ENCODE results near the gene CGB7.
"Not testable (repeated sequence)": the region's sequence is repeated elsewhere in the genome, so short reads cannot be mapped to it uniquely, and the experiment has no call there.

CGB7 gene

DNA sequence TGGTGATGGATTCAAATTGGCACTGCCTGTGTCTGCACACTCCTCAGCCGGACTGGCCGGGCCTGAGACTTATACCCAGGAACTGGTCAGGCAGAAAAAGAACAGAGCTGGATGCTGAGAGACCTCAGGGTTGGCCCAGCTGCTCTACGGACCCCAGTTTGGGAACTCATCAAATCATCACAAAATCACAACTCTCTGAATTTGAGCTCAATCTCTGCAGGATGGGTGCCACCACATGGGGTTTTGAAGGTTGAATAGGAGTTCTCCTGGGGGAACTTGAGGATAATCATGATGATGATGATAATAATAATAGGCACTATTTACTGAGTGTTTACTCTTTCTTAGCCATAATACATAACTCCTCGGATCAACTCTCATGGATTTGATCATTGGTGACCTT, 14.9 kb downstream of the CGB7 start:
- in situ Hi-C loops (cut with HindIII; ENCODE audit: low sequenced_read_pairs) = not testable (repeated sequence)

DNA sequence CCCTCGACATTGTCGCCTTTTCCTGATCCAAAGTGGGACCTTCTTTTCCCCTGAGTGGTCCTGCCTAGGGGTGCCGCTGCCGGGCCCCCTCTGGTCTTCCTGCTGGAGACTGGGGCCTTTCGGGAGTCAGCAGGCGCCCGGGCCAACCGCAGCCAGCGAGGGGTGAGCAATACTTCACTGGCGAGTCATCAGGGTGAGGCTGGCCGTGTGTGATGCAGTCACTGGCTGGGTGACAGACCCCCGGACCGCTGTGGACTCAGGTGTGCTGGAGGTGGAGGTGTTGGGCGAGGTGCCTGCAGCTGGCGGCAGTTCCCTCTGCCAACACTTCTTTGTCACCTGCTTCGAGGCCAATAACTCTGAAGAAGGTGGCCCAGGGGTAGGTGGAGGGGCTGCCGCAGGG, 15.4 kb downstream of the CGB7 start:
- in situ Hi-C loops (cut with HindIII; ENCODE audit: low sequenced_read_pairs) = no loop called here

DNA sequence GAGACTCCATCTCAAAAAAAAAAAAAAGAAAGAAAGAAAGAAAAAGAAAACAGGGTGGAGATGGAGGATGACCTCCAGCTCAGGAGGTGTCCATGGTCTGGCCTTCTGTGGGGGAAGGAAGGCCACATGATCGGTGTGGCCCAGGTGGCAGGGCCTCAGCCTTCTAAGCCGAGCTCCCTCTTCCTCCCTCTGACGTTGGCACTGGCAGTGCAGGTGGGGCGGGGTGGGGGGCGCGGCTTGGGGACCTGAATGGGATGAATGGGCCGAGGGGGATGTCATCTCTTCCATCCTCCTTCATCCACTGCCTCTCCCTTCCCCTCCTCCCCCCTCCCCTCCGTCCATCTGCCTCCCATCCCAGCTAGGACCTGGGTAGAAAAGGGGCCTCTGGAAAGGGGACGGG, 17.8 kb downstream of the CGB7 start:
- in situ Hi-C loops (cut with HindIII; ENCODE audit: low sequenced_read_pairs) = not testable (repeated sequence)

DNA sequence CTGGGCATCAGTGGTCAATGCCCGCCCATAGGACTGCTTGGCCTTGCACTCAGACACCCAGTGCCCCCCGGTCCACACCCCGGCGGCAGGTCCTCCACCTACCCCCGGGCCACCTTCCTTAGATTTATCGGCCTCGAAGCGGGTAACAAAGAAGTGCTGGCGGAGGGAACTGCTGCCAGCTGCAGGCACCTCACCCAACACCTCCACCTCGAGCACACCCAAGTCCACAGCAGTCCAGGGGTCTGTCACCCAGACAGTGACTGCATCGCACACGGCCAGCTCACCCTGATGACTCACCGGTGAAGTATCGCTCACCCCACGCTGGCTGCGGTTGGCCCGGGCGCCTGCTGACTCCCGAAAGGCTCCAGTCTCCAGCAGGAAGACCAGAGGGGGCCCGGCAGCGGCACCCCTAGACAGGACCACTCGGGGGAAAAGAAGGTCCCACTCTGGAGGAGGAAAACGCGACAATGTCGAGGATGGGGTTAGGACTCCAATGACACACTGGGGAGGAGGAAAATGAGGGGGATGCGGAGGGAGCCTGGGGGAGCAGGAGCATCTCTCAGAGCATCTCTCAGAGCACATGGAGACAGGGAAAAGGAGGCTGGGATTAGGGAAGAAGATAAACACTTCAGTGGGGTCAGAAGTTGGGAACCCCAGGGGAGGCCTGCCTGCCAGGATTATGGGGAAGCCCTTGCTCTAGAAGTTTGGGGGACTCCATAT, 18.8 kb downstream of the CGB7 start:
- in situ Hi-C loops (cut with HindIII; ENCODE audit: low sequenced_read_pairs) = not testable (repeated sequence)

DNA sequence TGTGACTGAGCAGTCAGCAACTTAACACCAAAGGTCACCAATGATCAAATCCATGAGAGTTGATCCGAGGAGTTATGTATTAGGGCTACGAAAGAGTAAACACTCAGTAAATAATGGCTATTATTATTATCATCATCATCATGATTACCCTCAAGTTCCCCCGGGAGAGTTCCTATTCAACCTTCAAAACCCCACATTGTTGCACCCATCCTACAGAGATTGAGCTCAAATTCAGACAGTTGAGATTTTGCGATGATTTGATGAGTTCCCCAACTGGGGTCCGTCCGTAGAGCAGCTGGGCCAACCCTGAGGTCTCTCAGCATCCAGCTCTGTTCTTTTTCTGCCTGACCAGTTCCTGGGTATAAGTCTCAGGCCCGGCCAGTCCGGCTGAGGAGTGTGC, 19.4 kb downstream of the CGB7 start:
- in situ Hi-C loops (cut with HindIII; ENCODE audit: low sequenced_read_pairs) = not testable (repeated sequence)

DNA sequence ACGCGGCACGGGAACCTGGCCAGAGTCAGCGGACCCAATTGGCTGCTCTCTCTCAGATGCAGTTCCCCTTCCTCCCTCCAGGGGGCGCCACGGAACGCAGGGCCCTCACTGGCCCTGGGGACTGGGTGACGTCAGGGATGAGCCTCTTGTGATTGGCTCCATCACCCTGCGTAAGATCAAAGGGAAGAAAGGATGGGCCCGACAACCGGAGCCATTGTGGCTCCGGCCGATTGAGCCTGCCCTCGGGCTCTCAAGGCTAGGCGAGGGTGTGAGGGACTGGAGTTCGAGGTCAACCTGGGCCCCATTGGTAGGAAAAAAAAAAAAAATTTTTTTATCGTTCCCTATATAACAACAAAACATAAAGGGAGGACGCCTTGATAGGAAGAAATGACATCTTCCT, 20.7 kb downstream of the CGB7 start, which contains the start of gene CGB1:
Gene CGB1 (minus strand): TSS at position 81 of the 400 bp plus-strand sequence. CDS start 184 bp downstream, outside the sequence.
- in situ Hi-C loops (cut with HindIII; ENCODE audit: low sequenced_read_pairs) = not testable (repeated sequence)

DNA sequence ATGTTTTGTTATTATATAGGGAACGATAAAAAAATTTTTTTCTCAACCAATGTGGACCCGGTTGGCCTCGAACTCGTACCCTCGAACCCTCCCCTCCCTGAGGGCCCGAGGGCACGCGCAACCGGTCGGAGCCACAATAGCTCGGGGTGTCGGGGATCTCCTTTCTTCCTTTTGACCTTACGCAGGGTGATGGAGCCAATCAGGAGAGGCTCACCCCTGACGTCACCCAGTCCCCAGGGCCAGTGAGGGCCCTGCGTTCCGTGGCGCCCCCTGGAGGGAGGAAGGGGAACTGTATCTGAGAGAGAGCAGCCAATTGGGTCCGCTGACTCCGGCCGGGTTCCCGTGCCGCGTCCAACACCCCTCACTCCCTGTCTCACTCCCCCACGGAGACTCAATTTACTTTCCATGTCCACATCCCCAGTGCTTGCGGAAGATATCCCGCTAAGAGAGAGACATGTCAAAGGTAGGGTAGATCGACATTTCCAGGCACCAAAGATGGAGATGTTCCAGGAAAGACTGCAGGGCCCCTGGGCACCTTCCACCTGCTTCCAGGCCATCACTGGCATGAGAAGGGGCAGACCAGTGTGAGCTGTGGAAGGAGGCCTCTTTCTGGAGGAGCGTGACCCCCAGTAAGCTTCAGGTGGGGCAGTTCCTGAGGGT, 25.8 kb downstream of the CGB7 start, which contains the start of gene CGB2:
Gene CGB2 (plus strand): TSS at position 249 of the 660 bp plus-strand sequence. CDS start 206 bp downstream, at position 455.
- in situ Hi-C loops (cut with HindIII; ENCODE audit: low sequenced_read_pairs) = not testable (repeated sequence)

DNA sequence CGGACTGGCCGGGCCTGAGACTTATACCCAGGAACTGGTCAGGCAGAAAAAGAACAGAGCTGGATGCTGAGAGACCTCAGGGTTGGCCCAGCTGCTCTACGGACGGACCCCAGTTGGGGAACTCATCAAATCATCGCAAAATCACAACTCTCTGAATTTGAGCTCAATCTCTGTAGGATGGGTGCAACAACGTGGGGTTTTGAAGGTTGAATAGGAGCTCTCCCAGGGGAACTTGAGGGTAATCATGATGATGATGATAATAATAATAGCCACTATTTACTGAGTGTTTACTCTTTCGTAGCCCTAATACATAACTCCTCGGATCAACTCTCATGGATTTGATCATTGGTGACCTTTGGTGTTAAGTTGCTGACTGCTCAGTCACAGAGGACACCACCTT, 27.2 kb downstream of the CGB7 start:
- in situ Hi-C loops (cut with HindIII; ENCODE audit: low sequenced_read_pairs) = not testable (repeated sequence)

DNA sequence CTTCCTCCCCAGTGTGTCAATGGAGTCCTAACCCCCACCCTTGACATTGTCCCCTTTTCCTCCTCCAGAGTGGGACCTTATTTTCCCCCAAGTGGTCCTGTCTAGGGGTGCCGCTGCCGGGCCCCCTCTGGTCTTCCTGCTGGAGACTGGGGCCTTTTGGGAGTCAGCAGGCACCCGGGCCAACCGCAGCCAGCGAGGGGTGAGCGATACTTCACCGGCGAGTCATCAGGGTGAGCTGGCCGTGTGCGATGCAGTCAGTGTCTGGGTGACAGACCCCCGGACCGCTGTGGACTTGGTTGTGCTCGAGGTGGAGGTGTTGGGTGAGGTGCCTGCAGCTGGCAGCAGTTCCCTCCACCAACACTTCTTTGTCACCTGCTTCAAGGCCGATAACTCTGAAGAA, 27.8 kb downstream of the CGB7 start:
- in situ Hi-C loops (cut with HindIII; ENCODE audit: low sequenced_read_pairs) = not testable (repeated sequence)

DNA sequence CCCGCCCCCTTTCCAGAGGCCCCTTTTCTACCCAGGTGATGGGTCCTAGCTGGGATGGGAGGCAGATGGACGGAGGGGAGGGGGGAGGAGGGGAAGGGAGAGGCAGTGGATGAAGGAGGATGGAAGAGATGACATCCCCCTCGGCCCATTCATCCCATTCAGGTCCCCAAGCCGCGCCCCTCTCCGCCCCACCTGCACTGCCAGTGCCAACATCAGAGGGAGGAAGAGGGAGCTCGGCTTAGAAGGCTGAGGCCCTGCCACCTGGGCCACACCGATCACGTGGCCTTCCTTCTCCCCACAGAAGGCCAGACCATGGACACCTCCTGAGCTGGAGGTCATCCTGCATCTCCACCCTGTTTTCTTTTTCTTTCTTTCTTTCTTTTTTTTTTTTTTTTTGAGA, 28.9 kb downstream of the CGB7 start:
- in situ Hi-C loops (cut with HindIII; ENCODE audit: low sequenced_read_pairs) = not testable (repeated sequence)

DNA sequence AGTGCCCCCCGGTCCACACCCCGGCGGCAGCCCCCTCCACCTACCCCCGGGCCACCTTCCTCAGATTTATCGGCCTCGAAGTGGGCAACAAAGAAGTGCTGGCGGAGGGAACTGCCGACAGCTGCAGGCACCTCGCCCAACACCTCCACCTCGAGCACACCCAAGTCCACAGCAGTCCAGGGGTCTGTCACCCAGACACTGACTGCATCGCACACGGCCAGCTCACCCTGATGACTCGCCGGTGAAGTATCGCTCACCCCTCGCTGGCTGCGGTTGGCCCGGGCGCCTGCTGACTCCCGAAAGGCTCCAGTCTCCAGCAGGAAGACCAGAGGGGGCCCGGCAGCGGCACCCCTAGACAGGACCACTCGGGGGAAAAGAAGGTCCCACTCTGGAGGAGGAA, 31.9 kb downstream of the CGB7 start:
- in situ Hi-C loops (cut with HindIII; ENCODE audit: low sequenced_read_pairs) = not testable (repeated sequence)

DNA sequence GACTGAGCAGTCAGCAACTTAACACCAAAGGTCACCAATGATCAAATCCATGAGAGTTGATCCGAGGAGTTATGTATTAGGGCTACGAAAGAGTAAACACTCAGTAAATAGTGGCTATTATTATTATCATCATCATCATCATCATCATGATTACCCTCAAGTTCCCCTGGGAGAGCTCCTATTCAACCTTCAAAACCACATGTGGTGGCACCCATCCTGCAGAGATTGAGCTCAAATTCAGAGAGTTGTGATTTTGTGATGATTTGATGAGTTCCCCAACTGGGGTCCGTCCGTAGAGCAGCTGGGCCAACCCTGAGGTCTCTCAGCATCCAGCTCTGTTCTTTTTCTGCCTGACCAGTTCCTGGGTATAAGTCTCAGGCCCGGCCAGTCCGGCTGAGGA, 32.5 kb downstream of the CGB7 start:
- in situ Hi-C loops (cut with HindIII; ENCODE audit: low sequenced_read_pairs) = not testable (repeated sequence)

DNA sequence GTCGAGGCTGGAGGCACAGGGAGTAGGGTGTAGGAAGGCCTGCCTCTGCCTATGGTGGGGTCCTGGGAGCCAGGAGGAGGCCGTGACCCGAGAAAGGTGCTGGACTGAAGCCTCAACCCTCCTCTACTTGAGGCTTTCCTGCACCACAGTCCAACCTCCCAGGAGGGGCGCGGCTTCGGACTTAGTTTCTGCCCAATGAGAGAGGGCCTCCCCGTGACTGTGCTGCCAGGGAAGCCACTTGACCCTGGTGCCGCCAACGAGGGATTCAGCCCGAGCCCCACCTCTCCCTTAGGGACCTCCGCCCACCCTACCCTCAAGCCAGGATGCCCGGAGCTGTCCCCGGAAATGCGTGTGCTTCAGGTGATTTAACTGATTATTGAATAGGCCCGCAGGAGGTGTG, 33.3 kb downstream of the CGB7 start, which contains the start of gene CGB3:
Gene CGB3 (minus strand): TSS at position 101 of the 400 bp plus-strand sequence. CDS start 362 bp downstream, outside the sequence.
- in situ Hi-C loops (cut with HindIII; ENCODE audit: low sequenced_read_pairs) = not testable (repeated sequence)

DNA sequence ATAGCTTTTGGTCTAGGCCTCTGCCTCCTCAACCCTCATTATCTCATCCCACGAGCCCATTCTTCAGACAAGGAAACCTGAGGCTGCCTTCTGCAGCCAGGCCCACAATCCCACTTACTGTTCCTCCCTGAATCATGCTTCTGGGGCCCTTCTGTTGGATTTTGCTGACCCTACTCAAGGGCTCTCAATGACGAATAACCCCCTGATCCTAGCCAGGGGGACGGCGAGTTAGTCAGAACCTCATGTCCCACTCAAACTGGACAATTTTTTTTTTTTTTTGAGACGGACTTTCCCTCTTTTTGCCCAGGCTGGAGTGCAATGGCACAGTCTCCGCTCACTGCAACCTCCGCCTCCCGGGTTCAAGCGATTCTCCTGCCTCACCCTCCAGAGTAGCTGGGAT, 35.4 kb downstream of the CGB7 start:
- in situ Hi-C loops (cut with HindIII; ENCODE audit: low sequenced_read_pairs) = no loop called here

DNA sequence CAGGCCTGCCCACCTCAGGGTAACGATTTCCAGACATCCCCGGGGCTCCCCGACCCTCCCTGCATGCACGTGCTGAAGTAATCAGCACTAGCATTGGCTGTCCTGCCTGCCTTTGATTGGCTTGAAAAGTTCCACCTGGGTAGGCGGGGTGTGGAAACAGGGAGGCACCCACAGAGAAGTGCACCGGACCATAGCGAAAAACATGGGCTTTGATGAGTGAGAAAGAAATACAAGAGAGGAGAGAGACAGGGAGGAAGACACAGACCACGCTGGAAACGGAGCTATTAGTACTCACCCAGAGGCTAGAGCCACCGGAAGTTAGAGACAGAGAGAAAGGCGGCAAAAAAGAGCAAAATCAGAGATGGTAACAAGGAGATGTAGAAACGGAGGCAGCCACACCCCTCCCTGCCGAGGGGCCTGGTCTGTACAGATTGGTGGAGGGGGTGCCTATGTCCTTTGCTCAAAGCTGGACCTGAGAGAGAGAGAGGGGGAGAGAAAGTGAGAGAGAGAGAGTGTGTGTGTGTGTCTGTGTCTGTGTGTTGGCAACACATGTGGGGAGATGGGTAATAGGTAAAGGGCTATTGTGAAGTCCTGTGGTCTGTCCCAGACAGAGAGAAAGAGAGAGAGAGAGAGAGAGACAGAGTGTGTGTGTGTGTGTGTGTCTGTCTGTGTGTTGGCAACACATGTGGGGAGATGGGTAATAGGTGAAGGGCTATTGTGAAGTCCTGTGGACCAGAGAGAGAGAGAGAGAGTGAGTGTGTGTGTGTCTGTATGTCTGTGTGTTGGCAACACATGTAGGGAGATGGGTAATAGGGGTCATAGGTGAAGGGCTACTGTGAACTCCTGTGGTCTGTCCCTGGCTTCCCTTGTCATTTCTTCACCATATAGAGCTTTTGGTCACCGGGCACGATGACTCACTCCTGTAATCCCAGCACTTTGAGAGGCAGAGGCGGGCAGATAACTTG, 36.3 kb downstream of the CGB7 start:
- in situ Hi-C loops (cut with HindIII; ENCODE audit: low sequenced_read_pairs) = no loop called here

DNA sequence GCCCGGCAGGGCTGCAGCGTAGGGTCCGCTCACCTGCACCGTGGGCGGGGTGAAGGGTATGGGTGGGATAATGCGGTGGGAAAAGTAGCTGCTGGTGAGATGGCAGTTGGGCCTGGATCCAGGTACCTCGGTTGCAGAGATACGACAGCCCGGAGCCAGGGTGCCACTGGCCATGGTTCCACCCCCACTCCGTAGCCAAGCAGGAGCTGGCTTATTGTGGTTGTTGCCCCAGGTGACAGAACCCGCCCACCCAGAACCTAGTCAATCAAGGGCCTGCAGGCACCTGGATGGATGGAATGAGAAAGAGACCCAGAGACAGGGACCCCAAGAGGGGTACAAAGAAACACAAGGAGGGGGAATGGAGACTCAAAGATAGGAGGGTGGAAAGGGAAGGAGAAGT, 37.2 kb downstream of the CGB7 start:
- in situ Hi-C loops (cut with HindIII; ENCODE audit: low sequenced_read_pairs) = no loop called here

DNA sequence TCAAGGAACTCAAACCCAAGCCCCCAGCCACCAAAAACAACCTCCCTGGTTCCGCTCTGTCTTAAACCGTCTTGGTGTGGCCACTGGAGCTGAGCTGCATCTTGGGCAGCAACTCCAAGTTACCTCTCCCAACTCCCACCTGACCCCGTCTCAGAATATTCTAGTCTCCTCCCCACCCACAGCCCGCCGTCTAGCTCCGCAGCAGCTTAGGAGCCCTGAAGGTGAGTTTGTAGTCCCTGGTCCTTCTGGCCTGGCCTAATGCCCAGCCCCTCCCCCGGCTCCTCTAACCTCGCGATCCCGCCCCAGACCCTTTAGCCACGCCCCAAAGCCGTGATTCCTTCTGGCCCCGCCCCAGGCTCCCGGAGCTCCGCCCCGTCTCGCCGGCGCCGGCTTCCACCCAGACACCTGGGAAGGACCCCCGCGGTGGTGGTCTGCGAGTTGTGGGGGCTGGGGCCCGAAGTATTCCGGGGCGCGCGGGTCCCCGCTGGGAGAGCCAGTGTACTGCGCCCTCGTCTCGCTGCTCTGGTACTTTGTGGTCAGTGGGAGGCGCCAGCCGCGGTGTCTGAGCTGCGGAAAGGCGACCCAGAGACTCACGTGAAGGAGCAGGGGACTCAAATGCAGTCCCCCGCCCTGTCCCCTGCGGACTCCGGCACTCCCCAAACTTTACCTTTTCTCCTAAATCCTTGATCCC, 38.2 kb downstream of the CGB7 start:
- in situ Hi-C loops (cut with HindIII; ENCODE audit: low sequenced_read_pairs) = no loop called here

DNA sequence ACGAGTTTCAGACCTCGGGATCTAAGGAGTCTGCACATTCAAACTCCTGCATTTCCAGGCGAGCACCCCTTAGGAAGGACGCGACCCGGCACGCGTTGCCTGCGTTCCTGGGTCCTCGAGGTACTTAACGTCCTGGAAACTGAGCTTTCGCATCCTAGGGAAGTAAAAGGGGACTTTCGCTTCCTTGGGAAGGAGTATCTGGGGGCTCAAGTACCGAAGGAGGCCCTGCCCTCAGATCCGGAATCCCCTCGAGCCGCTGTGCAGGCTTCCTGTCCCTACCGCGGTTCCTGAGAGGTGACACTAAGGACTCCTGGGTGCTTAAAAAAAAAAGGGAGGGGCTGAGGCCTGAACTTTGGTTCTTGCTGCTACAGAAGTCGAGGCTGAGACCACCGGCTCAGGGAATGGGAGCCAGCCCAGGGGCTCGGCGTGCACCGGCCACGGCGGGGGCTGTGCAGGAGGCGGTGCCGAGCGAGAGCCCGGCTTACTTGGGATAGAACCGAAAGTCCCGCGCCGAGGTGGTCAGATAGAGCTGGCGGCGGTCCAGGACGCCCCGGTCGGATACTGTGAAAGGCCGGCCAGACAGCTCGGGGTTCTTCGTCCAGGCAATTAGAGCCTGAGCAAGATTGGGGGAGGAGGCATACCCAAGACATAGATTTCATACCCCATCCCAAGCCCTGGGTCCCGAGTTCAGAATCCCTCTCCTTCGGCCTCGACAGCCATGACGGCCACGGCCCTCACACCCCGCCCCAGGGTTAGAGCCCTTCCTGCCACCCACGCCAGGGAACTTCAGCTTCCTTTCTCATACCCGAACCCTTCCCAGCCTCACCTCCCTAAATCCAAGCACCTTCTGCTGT, 38.9 kb downstream of the CGB7 start:
- in situ Hi-C loops (cut with HindIII; ENCODE audit: low sequenced_read_pairs) = not testable (repeated sequence)

DNA sequence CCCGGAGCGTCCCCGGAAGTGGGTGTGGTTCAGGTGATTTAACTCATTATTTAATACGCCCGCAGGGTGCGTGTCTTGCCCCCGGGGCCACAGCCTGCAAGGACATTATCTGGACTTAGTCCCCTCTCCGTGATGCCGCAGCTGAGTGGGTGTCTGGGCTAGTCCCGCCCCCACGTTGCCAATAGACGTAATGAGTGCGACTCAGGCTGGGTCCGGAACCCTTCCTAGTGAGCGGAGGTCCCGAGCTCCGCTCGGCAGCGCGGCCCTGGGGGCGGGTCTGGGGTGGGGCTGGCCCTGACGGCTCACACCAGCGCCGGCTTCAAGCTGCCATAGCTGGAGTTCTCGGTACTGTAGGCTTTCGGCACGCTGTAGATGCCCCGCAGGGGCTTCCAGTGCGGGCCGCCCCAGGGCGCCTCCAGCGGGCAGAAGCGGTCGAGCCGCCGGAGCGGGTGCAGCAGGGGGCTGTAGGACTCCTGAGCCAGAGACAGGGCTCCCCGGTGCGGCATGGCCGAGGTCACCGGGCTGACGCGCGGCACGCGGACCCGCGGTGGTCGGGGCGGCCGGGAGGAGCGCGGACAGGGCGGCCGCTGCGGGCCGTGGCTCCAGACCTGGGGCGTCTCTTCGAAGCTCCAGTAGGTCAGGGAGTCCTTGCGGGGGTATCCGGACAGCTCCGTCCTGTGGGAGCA, 39.7 kb downstream of the CGB7 start:
- in situ Hi-C loops (cut with HindIII; ENCODE audit: low sequenced_read_pairs) = no loop called here
